Activated B cell treated with CpG ODN at 0.5 μM for 24 hours (primary cell): ENCODE results near the gene PXN. TPM values are rescaled to one million over a fixed set of nuclear protein-coding genes. Genes with fewer than 3 reads are reported as not detected.
"Not testable (repeated sequence)": the region's sequence is repeated elsewhere in the genome, so short reads cannot be mapped to it uniquely, and the experiment has no call there.

ENCODE experiments used
- ATAC-seq: fragments of 200-7000 bp; cut with Tn5 transposase; one replicate; pipeline ENCODE4 v1.10.0; 2021; ENCODE audit warnings: low read depth, mild to moderate bottlenecking, moderate library complexity
- CTCF ChIA-PET: fragments of 350-600 bp; sonication (Branson Sonifier 250); formaldehyde crosslinking; loops from one replicate; lab custom pipeline; 2021; ENCODE audit warnings: antibody characterized with exemption; lab: Charles Lee
- POLR2A ChIA-PET: fragments of 350-600 bp; sonication (Branson Sonifier 250); formaldehyde crosslinking; loops from one replicate; lab custom pipeline; 2021; ENCODE audit warnings: antibody characterized with exemption; lab: Charles Lee
- DNase-seq: peaks from one replicate; pipeline ENCODE4 v3.0.0; 2022
- H3K27ac Mint-ChIP-seq: one replicate; pipeline ENCODE4 v1.8.0; 2020; ENCODE audit warnings: mixed read lengths
- H3K27me3 Mint-ChIP-seq: one replicate; pipeline ENCODE4 v1.8.0; 2021; ENCODE audit warnings: mixed read lengths
- H3K36me3 Mint-ChIP-seq: one replicate; pipeline ENCODE4 v1.8.0; 2021; ENCODE audit warnings: low read depth, mixed read lengths
- H3K4me1 Mint-ChIP-seq: one replicate; pipeline ENCODE4 v1.8.0; 2021; ENCODE audit warnings: mixed read lengths
- H3K4me3 Mint-ChIP-seq: one replicate; pipeline ENCODE4 v1.8.0; 2020; ENCODE audit warnings: mild to moderate bottlenecking, mixed read lengths
- H3K9me3 Mint-ChIP-seq: one replicate; pipeline ENCODE4 v1.8.0; 2020; ENCODE audit warnings: mixed read lengths
- intact Hi-C: fragments of 100-400 bp; cut with micrococcal nuclease; formaldehyde crosslinking; loops from one replicate; pipeline ENCODE4 v1.15.1; 2024
- total RNA-seq: library from RNA; stranded (reverse); gene quantifications from 2 replicates; pipeline ENCODE4 v1.2.3, GENCODE V29; 2022
- TF ChIP-seq, protein P1 (sequence below): fragments of 200-600 bp; IDR thresholded peaks from one replicate; pipeline ENCODE4 v1.8.0; 2022; ENCODE audit warnings: antibody characterized with exemption, mild to moderate bottlenecking

The PXN gene
- total RNA-seq, 1 donor from 2014 or later, result 1.7 TPM

DNA sequence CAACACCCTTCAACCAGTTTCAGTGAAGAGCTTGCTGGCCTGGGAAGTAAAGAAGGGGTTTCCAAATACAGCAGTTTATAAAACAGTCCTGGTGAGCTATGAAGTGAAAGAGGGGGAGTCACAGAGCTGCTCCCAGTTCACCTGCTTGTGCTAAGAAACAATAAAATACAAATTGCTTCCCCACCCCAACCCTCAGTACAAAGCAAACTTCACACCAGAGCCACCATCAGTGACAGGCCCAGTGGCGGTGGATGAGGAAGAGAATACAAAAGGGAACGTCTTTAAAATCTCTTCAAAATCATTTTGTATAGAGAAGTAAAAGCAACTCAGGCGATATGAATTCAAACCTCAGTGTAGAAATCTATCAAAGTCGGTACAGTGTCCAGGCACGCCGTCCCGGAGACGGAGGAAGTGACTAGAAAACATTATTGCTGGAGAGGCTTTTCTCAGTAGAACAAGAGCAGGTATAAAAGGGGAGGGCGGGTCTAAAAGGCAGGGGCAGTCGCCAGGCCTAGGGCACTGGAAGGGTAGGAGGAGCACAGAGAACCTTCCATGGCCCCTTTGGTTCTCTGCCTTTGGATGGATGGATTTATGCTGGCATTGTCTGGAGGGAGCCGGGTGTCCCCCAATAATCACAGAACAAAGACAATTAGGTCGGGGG lies 54.2 kb downstream of the PXN start:
- TF ChIP-seq, protein P1, sequence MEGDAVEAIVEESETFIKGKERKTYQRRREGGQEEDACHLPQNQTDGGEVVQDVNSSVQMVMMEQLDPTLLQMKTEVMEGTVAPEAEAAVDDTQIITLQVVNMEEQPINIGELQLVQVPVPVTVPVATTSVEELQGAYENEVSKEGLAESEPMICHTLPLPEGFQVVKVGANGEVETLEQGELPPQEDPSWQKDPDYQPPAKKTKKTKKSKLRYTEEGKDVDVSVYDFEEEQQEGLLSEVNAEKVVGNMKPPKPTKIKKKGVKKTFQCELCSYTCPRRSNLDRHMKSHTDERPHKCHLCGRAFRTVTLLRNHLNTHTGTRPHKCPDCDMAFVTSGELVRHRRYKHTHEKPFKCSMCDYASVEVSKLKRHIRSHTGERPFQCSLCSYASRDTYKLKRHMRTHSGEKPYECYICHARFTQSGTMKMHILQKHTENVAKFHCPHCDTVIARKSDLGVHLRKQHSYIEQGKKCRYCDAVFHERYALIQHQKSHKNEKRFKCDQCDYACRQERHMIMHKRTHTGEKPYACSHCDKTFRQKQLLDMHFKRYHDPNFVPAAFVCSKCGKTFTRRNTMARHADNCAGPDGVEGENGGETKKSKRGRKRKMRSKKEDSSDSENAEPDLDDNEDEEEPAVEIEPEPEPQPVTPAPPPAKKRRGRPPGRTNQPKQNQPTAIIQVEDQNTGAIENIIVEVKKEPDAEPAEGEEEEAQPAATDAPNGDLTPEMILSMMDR, result no peak
- H3K4me3 Mint-ChIP-seq, result no peak overlapping the region
- intact Hi-C loops, result no loop called here
- POLR2A ChIA-PET, result interaction anchor here (3.3 kb wide), 1 partner anchor 10 kb away, joined by 17 read pairs; the partner anchor contains the start of gene RPLP0
- H3K36me3 Mint-ChIP-seq, result peaks cover 17% of the 10 kb centered on the region
- CTCF ChIA-PET, result no interaction called here
- DNase-seq (no peak), ATAC-seq (no peak)
- no peaks in the 10 kb centered on the region for H3K4me1 Mint-ChIP-seq
- no peaks in the 10 kb centered on the region for H3K9me3 Mint-ChIP-seq
- no peak overlapping the region for H3K27ac Mint-ChIP-seq
- H3K27me3 Mint-ChIP-seq, result peaks cover 1% of the 10 kb centered on the region

GRCh38 chr12:120209851-120210250 lies 55.7 kb downstream of the PXN start:
- DNase-seq, result no peak
- Mint-ChIP-seq H3K4me1 (no peaks in the 10 kb centered on the region), H3K4me3 (no peak overlapping the region), H3K9me3 (no peaks in the 10 kb centered on the region), H3K27ac (no peak overlapping the region), H3K36me3 (peaks cover 17% of the 10 kb centered on the region), H3K27me3 (no peaks in the 10 kb centered on the region)
- ATAC-seq, result no peak
- ChIA-PET CTCF (no interaction called here), POLR2A (interaction anchor here (0.7 kb wide), 1 partner anchor 1982 kb away, joined by 4 read pairs; no protein-coding TSS in a partner anchor)
- intact Hi-C loops, result no loop called here
- TF ChIP-seq, protein P1, result no peak

DNA sequence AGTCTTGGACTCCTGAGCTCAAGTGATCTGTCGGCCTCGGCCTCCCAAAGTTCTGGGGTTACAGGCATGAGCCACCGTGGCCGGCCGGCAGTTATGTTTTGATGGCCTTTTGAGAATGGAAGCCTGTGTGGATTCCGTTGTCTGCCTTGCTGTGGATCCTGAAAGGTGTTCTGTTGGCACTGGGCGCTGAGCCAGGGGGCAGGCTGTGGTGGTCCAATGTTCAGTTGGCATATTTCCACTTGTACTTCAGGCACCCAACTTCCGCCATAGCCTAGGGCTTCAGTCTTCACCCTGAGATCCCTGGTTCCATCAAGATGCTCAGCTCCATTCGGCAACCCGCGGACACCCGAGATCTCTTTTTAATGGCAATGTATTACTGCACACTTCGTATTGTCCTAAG lies 58.3 kb downstream of the PXN start:
- intact Hi-C loops, result no loop called here
- CTCF ChIA-PET, result interaction anchor here (0.8 kb wide), 1 partner anchor 21 kb away, joined by 4 read pairs; no protein-coding TSS in a partner anchor
- DNase-seq (no peak), ATAC-seq (no peak)
- Mint-ChIP-seq H3K27ac (no peak overlapping the region), H3K4me3 (no peak overlapping the region), H3K36me3 (peaks cover 17% of the 10 kb centered on the region), H3K4me1 (peaks cover under 1% of the 10 kb centered on the region), H3K27me3 (no peaks in the 10 kb centered on the region), H3K9me3 (no peaks in the 10 kb centered on the region)
- POLR2A ChIA-PET, result no interaction called here
- TF ChIP-seq, protein P1, result no peak

DNA sequence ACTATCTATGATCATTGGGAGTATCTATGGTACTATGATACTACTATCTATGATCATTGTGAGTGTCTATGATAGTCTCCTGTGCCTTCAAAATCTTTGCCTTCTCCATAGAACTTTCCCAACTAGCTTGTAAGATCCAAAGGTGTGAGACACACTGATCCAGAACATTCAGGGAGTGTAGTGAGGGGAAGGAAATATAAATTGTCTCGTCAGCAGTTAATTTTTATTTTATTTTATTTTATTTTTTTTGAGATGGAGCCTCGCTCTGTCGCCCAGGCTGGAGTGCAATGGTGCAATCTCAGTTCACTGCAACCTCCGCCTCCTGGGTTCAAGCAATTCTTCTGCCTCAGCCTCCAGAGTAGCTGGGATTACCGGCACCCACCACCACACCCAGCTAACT lies 58.7 kb downstream of the PXN start:
- H3K27ac Mint-ChIP-seq, intact Hi-C loops, H3K27me3 Mint-ChIP-seq, H3K4me3 Mint-ChIP-seq, H3K4me1 Mint-ChIP-seq, H3K9me3 Mint-ChIP-seq, DNase-seq, POLR2A ChIA-PET, ATAC-seq: not testable (repeated sequence)
- CTCF ChIA-PET, result interaction anchor here (2.4 kb wide), 1 partner anchor 22 kb away, joined by 7 read pairs; no protein-coding TSS in a partner anchor
- peaks cover 16% of the 10 kb centered on the region for H3K36me3 Mint-ChIP-seq

DNA sequence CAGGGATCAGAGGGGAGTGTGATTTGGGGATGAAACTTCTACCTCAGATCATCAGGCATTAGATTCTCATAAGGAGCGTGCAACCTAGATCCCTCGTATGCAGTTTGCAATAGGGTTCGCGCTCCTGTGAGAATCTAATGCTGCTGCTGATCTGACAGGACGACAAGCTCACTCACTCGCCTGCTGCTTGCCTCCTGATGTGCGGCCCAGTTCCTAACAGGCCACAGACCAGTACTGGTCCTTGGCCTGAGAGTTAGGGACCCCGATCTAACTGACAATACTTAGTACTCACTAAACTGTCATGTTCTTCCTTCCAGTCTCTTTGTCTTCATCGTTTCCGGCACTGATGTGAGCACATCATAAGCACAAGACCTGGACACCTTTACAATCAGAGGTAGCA lies 59.3 kb downstream of the PXN start:
- Mint-ChIP-seq H3K36me3 (peaks cover 13% of the 10 kb centered on the region), H3K27ac (no peak overlapping the region), H3K4me1 (peaks cover 3% of the 10 kb centered on the region), H3K9me3 (no peaks in the 10 kb centered on the region), H3K4me3 (no peak overlapping the region), H3K27me3 (no peaks in the 10 kb centered on the region)
- ATAC-seq (no peak), DNase-seq (no peak)
- intact Hi-C loops, result no loop called here
- CTCF ChIA-PET, result interaction anchor here (2.4 kb wide), 1 partner anchor 22 kb away, joined by 7 read pairs; no protein-coding TSS in a partner anchor
- TF ChIP-seq, protein P1, result no peak
- POLR2A ChIA-PET, result no interaction called here
